Smooth muscle cell (in vitro differentiated cells): Measurements from ENCODE around the gene NPIPA5. TPM values are rescaled to one million over a fixed set of nuclear protein-coding genes. Genes with fewer than 3 reads are reported as not detected.
"Not testable (repeated sequence)": the region's sequence is repeated elsewhere in the genome, so short reads cannot be mapped to it uniquely, and the experiment has no call there.

Experiments
- DNase-seq: peaks from one replicate; lab custom pipeline; 2025; ENCODE audit not compliant: unreplicated experiment; lab: John Stamatoyannopoulos, UW
- H2AFZ ChIP-seq: fragments of 200-600 bp; sonication (generic); 2 replicates; pipeline ENCODE4 v1.6.0; 2016; ENCODE audit warnings: antibody characterized with exemption, low read depth, mild to moderate bottlenecking
- H3F3A ChIP-seq: fragments of 200-600 bp; sonication (generic); 2 replicates; pipeline ENCODE4 v1.6.0; 2017; ENCODE audit warnings: antibody characterized with exemption, low read depth
- H3K27ac ChIP-seq: fragments of 200-600 bp; sonication (generic); 2 replicates; pipeline ENCODE4 v1.5.1; 2016; ENCODE audit warnings: low read depth, mild to moderate bottlenecking
- H3K27me3 ChIP-seq: fragments of 200-600 bp; sonication (generic); 2 replicates; pipeline ENCODE4 v1.6.1; 2016; ENCODE audit warnings: low read depth, mild to moderate bottlenecking
- H3K36me3 ChIP-seq: fragments of 200-600 bp; sonication (generic); 2 replicates; pipeline ENCODE4 v1.5.1; 2016; ENCODE audit warnings: low read depth
- H3K4me1 ChIP-seq: fragments of 200-600 bp; sonication (generic); 2 replicates; pipeline ENCODE4 v1.5.1; 2016; ENCODE audit warnings: low read depth
- H3K4me2 ChIP-seq: fragments of 200-600 bp; sonication (generic); 2 replicates; pipeline ENCODE4 v1.6.0; 2016; ENCODE audit warnings: mild to moderate bottlenecking
- H3K4me3 ChIP-seq: fragments of 200-600 bp; sonication (generic); 2 replicates; pipeline ENCODE4 v1.5.1; 2016; ENCODE audit warnings: mild to moderate bottlenecking
- H3K79me2 ChIP-seq: fragments of 200-600 bp; sonication (generic); 2 replicates; pipeline ENCODE4 v1.6.0; 2016; ENCODE audit warnings: low read depth, mild to moderate bottlenecking
- H3K9ac ChIP-seq: fragments of 200-600 bp; sonication (generic); 2 replicates; pipeline ENCODE4 v1.6.0; 2016; ENCODE audit warnings: low read depth
- H3K9me3 ChIP-seq: fragments of 200-600 bp; sonication (generic); replicated peaks from 2 replicates; pipeline ENCODE4 v1.5.1; 2016; ENCODE audit warnings: low read depth
- H4K20me1 ChIP-seq: fragments of 200-600 bp; sonication (generic); 2 replicates; pipeline ENCODE4 v1.6.0; 2016; ENCODE audit warnings: low read depth
- WGBS: methylation state at CpG from one replicate; pipeline ENCODE4 v1.1.7; 2016; ENCODE audit warnings: low lambda C conversion rate; 5-methylcytosine and 5-hydroxymethylcytosine counted together
- polyA plus RNA-seq: library from polyadenylated mRNA; unstranded; fragments of >200 nt; fragmentation: Nextera tagmentation; extraction: Ambion mirVana; gene quantifications from 2 replicates; pipeline ENCODE4 v1.2.1, GENCODE V29; 2016
- total RNA-seq: library from RNA; depleted of rRNA; stranded (reverse); fragments of >200 nt; gene quantifications from 2 replicates; pipeline ENCODE4 v1.2.3, GENCODE V29; 2014

The NPIPA5 gene
- total and polyA plus RNA-seq, 2 experiments from 2014 or later = 0.77 TPM; not detected in 1

GRCh38 chr16:15338986-15339385 lies 39.1 kb downstream of the NPIPA5 start:
- WGBS = no CpG with 5 or more reads among the region's 5 CpGs
- not testable (repeated sequence) for H3K79me2 ChIP-seq

GRCh38 chr16:15337974-15338605 lies 40.0 kb downstream of the NPIPA5 start:
- not testable (repeated sequence) for H3K9ac ChIP-seq, DNase-seq, H3K27ac ChIP-seq, H3K9me3 ChIP-seq, H3K4me2 ChIP-seq, H2AFZ ChIP-seq, H3K4me1 ChIP-seq, H3F3A ChIP-seq, H3K27me3 ChIP-seq, H3K36me3 ChIP-seq, H3K79me2 ChIP-seq, H3K4me3 ChIP-seq, H4K20me1 ChIP-seq
- 87% methylated on average over 2 of the region's 7 CpGs for WGBS

More at GRCh38 chr16:15338986-15339385, 39.1 kb downstream of the NPIPA5 start:
- DNase-seq, H2AFZ ChIP-seq, H3K9me3 ChIP-seq, H3K36me3 ChIP-seq, H3K4me3 ChIP-seq, H3F3A ChIP-seq, H3K9ac ChIP-seq, H3K4me2 ChIP-seq, H4K20me1 ChIP-seq, H3K4me1 ChIP-seq, H3K27me3 ChIP-seq, H3K27ac ChIP-seq: not testable (repeated sequence)

- H3F3A ChIP-seq, H3K4me2 ChIP-seq, H4K20me1 ChIP-seq, H3K79me2 ChIP-seq, H3K36me3 ChIP-seq, H3K9ac ChIP-seq, H3K4me3 ChIP-seq, H3K27me3 ChIP-seq, H3K4me1 ChIP-seq, H3K9me3 ChIP-seq, H2AFZ ChIP-seq, DNase-seq, H3K27ac ChIP-seq: not testable (repeated sequence)
- no CpG with 5 or more reads among the region's 2 CpGs for WGBS
Observed at GRCh38 chr16:15335609-15336008, 42.5 kb downstream of the NPIPA5 start.

GRCh38 chr16:15333969-15334368 lies 44.1 kb downstream of the NPIPA5 start:
- not testable (repeated sequence) for H3K9me3 ChIP-seq, H3F3A ChIP-seq, H3K27me3 ChIP-seq, DNase-seq, H3K27ac ChIP-seq, H3K9ac ChIP-seq, H3K36me3 ChIP-seq, H2AFZ ChIP-seq, H4K20me1 ChIP-seq, H3K4me3 ChIP-seq, H3K79me2 ChIP-seq, H3K4me2 ChIP-seq, H3K4me1 ChIP-seq
- 89% methylated on average over 5 of the region's 5 CpGs for WGBS

- H3K27me3 ChIP-seq, H3K79me2 ChIP-seq, H3K4me3 ChIP-seq, H2AFZ ChIP-seq, H3F3A ChIP-seq, H3K4me2 ChIP-seq, H3K36me3 ChIP-seq, H3K9ac ChIP-seq, H3K4me1 ChIP-seq, H3K9me3 ChIP-seq, DNase-seq, H3K27ac ChIP-seq, H4K20me1 ChIP-seq: not testable (repeated sequence)
- WGBS = no CpG with 5 or more reads among the region's 2 CpGs
Observed at GRCh38 chr16:15330978-15331377, 47.1 kb downstream of the NPIPA5 start.

GRCh38 chr16:15324954-15325353 lies 53.1 kb downstream of the NPIPA5 start:
- not testable (repeated sequence) for H3K4me2 ChIP-seq, H3K27me3 ChIP-seq, H4K20me1 ChIP-seq, H3K4me1 ChIP-seq, H3F3A ChIP-seq, H3K9me3 ChIP-seq, DNase-seq, H3K9ac ChIP-seq, H2AFZ ChIP-seq, H3K27ac ChIP-seq, H3K79me2 ChIP-seq, H3K4me3 ChIP-seq, H3K36me3 ChIP-seq
- WGBS = 86% methylated on average over 2 of the region's 4 CpGs

- H3F3A ChIP-seq, H3K4me1 ChIP-seq, H3K9me3 ChIP-seq, DNase-seq, H2AFZ ChIP-seq, H3K4me3 ChIP-seq, H3K9ac ChIP-seq, H3K27ac ChIP-seq, H3K36me3 ChIP-seq, H4K20me1 ChIP-seq, H3K27me3 ChIP-seq, H3K79me2 ChIP-seq, H3K4me2 ChIP-seq: not testable (repeated sequence)
- WGBS = 100% methylated on average over 2 of the region's 6 CpGs
Observed at GRCh38 chr16:15323373-15323772, 54.7 kb downstream of the NPIPA5 start.

GRCh38 chr16:15321221-15321620 lies 56.9 kb downstream of the NPIPA5 start:
- not testable (repeated sequence) for H2AFZ ChIP-seq, H3K9me3 ChIP-seq, H3K36me3 ChIP-seq, H3K27me3 ChIP-seq, H3K4me2 ChIP-seq, H3K27ac ChIP-seq, H4K20me1 ChIP-seq, H3K79me2 ChIP-seq, H3K4me3 ChIP-seq, H3K9ac ChIP-seq, H3F3A ChIP-seq, H3K4me1 ChIP-seq, DNase-seq
- 74% methylated on average over 2 of the region's 2 CpGs for WGBS

GRCh38 chr16:15314562-15314961 lies 63.5 kb downstream of the NPIPA5 start:
- H2AFZ ChIP-seq, H3K9ac ChIP-seq, H3K27me3 ChIP-seq, H3K36me3 ChIP-seq, H3F3A ChIP-seq, H3K4me3 ChIP-seq, H3K4me2 ChIP-seq, H3K9me3 ChIP-seq, H3K4me1 ChIP-seq, H3K27ac ChIP-seq, H3K79me2 ChIP-seq, DNase-seq, H4K20me1 ChIP-seq: not testable (repeated sequence)
- 76% methylated on average over 1 of the region's 1 CpG for WGBS
